Right hindlimb (tissue), 1 donor: ENCODE results near the gene CILP2.
A peak's percentile ranks its signal among the peaks of the same experiment; 100 is the strongest.

ENCODE experiments used
- DNase-seq: peaks from one replicate; pipeline ENCODE4 v3.0.0-alpha.2; 2018

The CILP2 gene

DNA sequence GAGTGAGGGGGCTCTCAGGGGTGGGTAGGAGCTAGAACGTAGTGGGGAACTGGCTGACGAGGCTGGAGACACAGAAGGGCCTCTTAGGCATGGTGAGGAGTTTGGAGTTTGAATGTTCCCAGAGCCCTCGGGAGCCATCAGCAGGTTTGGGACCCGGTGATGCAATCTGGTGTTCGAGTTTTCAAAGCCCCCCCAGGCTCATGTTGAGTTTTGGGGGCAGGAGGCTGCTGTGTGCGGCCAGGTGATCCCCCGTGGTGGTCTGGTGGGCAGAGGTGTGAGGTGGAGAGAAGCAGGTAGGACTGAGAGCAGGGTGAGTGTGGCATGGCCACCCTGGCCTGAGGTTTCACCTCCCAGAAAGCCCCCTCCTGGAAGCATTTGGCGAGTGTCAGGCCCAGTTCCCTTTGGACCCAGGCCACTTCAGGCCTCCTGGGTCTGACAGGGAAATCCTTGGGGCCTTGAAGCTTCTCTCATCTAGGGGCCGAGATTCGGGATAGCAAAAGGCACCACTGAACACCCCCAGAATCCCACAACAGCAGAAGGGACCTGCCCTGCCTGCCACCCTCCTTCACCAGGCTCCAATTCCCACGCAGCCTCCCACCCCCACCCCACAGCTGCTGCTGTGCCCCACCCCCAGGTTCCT, 8.2 kb upstream of the CILP2 start:
- DNase-seq = peak; percentile 23

DNA sequence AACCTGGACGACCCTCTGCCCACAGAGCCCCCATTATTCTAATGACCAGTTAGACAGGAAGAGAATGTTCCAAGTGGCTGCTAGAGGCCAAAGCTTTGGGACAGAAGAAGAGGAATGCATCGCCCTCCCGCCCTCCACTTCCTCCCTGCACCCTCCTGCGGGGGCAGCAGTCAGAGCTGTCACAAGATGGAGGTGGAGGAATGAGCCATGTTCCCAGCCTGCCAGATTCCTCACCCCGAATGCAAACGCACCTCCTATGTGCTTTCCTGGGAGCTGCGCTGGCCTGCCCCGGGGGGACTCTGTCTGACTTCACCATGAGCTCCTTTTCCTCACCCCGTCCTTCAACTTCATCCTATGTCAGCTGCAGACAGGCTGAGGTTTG, 7.7 kb upstream of the CILP2 start:
- DNase-seq = peak; percentile 29

DNA sequence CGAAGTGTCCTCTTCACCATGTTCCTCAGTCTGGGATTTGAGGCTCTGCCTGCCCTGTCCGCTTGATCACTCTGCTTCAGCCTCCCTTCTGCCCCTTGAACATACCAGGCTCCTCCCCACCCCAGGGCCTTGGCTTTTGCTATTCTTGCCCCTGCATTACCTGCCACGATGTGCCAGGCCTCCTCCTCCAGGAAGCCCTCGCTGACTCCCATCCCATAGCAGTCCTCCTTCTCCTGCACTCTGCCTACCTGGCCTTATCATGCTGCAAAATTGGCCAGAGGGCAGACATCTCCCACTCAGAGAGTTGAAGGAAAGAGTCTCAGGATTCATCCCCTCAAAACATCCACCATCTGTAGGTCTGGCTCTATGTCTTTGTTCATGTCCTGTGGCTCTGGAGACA, 7.2 kb upstream of the CILP2 start:
- no peak for DNase-seq

DNA sequence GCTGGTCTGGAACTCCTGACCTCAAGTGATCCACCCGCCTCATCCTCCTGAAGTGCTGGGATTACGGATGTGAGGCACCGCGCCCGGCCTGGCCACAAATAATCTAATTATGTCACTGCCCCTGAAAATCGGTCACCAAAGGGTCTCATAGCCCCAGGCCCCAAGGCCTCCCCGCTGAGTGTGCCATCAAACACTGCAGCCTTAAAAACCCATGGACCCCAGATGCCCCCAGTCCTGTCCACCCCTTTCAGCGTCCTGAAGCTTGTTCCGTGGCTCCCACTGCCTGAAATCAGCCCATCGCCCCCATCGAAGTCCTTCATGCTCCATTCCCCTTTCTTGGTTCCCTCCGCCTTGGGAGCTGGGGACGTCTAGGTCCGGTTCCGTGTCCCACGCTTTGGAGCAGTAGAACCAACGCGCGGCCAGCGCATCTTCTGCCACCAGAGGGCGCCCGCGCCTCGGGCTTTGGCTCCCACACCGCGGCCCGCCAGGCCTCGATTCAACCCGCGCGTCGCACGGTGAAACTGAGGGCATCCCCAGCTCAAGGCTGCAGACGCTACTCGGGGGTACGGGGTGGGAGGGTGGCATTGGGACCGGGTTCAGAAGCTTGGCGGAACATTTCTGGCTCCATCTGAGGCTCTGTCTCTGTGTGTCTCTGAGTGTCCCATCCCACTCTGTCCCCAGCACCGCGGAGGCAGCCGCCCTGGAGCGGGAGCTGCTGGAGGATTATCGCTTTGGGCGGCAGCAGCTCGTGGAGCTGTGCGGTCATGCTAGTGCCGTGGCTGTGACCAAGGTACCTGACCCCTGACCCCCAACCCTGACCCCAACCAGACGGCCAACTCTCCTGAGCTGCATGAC, 5.9 kb upstream of the CILP2 start:
- DNase-seq = peak; percentile 83

DNA sequence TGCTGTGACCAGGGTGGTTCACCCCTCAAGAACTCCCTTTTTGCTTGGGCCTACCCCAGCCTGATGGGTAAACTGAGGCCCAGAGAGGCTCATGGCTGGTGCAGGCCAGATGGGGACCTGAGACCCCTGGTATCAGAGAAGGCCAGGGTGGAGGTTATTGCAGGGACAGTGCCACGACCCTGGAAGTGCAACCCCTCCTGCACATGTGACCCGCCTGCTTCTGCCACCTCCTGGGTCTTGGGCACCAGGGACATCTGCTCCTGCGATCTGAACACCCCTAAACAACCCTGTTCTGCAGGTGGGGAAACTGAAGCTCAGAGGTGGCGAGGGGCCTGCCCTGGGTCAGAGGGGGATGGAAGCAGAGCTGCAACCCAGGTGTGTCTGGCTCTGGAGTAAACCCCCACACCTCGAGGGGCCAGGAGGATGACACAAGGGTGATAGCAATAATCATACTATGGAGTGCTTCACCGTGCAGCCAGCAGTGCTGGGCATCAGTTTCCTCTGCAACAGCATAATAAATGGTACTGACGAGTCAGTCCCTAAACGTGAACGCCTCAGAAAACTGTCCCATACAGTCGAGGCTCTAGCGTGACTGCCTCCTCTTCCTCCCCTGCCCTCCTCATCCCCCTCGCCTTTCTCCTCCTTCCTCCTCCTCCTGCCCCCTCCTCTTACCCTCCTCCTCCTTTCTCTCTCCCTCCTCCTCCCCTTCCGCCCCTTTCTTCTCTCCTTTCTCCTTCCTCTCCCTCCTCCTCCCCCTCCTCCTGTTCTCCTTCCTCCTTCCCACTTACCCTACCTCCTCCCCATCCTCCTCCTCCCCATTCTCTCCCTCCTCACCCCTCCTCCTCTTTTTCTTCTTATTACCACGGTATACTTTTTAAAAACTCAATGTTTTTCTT, 5.0 kb upstream of the CILP2 start:
- DNase-seq = peak; percentile 22

DNA sequence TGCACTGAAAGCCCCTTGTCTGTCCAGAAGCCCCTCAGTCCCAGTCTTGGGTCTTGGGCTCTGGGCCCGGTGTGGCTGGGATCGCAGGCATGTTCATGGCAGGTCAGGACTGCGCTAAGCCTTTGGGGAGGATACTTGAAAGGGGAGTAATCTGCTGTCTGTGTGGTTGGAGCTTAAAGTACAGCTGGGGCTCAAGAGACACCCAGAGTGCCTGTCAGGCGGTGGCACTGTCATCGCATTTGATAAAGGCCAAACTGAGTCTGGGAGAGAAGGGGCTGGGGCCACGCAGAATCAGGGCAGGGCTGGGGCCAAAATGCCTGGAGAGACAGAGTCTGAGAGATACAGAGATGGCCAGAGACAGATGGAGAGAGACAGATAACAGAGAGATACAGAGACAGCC, 4.2 kb upstream of the CILP2 start:
- peak; percentile 37 for DNase-seq

DNA sequence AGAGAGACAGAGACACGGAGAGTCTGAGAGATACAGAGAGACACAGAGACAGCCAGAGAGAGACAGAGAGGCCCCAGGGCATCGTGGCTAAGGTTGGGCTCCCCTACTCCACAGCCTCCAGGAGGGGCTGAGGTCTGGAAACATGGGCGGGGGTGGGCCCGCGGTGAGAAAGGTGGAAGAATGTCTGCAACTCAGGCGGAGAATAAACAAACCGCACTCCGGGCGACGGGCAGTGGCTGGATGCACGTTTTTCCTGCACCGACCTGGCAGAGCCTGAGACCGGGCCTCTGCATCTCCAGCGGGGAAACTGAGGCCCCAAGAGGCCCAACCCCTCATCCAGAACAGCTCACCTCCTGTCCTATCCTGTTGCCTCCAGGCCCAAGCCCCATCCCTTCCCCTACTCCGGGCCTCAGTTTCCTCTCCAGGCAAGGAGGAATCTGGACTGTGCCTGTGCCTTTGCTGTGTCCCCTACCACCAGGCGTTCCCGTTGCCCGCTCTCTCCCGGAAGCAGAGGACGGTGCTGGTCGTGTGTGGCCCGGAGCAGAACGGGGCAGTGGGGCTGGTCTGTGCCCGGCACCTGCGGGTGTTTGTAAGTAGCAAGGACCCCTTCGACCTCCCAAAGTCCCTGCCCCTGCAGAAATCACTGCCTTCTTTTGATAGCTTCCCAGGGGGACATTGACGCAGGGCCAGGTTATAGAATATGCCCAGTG, 3.4 kb upstream of the CILP2 start:
- peak; percentile 38 for DNase-seq

DNA sequence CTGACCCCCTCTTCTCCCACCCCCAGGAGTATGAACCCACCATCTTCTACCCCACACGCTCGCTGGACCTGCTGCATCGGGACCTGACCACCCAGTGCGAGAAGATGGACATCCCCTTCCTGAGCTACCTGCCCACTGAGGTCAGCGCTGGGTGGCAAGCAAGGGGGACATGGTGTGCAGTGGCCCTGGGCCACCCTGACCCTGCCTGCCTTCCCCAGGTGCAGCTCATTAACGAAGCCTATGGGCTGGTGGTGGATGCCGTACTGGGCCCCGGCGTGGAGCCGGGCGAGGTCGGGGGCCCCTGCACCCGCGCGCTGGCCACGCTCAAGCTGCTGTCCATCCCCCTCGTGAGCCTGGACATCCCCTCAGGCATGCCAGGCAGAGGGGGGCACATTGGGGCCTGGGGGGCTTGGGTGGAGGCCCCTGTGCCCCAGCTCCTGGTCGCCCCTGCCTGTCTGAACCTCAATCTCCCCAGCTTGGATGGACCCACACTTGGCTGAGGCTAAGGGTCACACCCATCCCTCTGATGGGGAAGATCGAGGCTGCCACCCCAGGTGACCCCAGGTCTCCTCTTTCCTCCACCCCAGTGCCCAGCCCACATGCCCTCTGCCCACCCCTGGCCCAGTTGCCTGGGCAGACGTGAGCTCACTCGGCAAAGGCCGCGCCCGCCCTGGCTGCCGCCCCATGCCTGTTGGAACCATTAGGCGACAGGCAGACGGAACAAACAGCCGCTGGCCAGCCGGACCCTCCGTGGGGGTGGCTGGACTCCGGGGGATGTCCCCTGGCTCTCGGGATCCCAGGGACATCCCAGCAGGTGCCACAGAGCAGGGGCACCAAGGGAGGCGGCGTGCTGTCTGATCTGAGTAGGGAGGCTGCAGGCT, 2.5 kb upstream of the CILP2 start:
- DNase-seq = peak; percentile 38

DNA sequence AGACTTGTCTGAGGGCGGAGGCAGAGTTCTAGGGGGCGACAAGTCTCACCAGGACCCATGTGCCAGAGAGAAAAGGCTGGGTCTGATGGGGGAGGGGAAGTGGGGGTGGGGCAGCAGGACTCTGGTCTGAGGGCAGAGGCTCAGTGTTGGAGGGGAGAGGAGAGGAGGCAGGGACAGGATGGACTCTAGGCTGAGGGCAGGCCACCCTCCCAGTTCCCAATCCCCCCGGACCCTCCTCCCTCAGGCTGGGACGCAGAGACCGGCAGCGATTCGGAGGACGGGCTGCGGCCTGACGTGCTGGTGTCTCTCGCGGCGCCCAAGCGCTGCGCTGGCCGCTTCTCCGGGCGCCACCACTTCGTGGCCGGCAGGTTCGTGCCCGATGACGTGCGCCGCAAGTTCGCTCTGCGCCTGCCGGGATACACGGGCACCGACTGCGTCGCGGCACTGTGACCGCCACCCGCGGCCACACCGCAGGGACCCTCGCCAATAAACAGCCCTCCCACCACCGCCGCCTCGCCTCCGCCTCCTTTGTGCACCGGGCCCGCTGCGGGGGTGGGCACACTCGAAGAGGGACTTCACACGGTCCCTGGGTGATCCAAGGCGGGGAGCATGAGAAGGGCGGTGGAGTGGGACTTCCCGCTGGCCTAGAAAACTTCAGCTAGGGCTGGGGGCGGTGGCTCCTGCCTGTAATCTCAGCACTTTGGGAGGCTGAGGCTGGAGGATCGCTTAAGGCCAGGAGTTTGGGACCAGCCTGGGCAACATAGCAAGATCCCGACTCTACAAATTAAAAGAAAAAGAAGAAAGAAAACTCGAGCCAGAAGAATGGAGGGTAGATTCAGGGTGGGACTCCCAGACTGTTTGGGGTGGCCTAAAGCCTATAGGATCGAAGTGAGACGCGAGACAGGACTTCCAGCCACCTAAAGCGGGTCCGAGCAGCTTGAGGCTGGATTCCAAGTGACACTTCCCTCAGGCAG, 703 bp upstream of the CILP2 start:
- DNase-seq = peak; percentile 26

DNA sequence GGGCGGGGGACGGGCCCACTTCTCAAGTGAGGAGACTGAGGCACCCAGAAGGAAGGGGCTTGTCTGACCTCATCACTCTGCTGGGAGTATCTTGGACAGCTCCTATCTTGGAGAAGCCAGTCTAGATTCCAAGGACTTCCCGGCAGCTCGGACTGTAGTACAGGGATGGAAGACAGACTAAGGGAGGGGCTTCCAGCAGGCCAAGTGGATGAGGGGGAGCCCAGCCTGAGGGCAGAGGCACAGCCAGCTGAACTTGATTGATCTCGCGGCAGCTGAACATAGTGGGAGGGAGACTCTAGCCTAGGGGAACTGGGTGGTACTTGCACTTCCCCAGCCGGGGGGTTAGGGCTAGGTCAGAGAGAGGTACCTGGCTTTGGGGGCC, 711 bp downstream of the CILP2 start:
- peak; percentile 60 for DNase-seq

DNA sequence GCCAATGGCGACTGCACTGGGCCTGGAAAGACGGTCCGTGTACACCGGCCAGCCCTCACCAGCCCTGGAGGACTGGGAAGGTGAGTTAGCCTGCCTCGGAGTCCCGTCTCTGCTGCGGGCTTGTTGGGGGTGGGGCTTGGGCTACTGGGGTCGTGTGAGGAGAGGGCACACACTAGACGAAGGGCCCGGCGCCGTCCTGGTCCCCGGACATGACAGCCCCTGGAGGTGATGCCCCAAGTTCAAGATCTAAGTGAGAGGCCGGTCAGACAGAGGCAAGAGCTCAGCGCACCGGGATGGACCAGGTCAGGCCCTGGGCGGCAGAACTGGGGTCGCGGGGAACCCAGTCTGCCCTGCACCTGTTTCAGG, 1.6 kb downstream of the CILP2 start:
- peak; percentile 25 for DNase-seq

DNA sequence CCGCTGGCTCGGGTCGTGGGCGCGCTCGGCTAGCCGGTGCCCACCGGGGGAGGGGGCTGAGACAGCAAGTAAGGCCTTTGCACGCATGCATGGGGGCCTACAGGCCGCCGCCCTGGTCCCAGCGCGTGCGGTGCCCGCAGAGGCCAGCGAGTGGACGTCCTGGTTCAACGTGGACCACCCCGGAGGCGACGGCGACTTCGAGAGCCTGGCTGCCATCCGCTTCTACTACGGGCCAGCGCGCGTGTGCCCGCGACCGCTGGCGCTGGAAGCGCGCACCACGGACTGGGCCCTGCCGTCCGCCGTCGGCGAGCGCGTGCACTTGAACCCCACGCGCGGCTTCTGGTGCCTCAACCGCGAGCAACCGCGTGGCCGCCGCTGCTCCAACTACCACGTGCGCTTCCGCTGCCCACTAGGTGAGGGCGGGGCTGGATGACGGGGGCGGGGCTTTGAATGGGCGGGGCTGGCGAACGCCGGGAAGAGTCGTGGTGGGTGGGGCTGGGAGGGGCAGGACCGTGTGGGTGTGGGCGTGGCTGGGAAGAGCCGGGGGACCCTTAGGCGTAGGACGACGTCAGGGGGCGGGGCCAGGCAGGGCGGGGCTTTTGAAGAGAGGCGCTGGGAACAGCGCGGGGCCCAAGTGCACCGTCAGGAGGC, 2.1 kb downstream of the CILP2 start:
- DNase-seq = peak; percentile 86

DNA sequence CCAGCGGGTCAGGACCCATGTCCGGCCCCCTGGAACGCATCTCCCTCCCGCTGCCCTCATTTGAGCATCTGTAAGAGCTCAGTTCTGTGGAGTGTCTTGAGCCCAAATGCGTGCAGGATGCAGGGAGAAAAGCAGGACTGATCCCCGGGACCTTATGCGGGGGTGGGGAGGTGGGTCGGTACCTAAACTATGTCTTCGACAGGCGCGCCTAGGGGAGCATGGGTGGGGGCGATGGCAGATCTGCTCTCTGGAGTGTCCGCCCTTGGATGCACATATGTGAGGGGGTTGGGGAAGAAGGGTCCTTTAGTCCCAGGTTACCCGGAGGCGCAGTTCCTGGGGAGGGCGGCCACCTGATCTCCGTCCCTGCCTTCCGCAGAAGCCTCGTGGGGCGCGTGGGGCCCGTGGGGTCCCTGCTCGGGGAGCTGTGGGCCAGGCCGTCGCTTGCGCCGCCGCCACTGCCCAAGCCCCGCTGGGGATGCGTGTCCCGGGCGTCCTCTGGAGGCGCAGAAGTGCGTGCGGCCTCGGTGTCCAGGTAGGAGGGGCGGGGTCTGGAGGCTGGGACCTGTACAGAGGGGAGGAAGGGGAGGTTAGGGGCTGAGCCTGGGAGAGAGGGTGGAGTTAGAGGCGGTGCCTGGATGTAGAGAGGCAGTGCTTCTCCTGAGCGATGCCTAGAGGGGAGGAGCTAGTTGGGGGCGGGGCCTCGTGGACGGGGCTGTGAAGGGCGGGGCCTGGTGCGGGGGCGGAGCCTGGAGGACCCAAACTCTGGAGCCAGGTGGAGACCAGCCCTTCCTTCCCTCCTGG, 2.9 kb downstream of the CILP2 start:
- DNase-seq = peak; percentile 80

DNA sequence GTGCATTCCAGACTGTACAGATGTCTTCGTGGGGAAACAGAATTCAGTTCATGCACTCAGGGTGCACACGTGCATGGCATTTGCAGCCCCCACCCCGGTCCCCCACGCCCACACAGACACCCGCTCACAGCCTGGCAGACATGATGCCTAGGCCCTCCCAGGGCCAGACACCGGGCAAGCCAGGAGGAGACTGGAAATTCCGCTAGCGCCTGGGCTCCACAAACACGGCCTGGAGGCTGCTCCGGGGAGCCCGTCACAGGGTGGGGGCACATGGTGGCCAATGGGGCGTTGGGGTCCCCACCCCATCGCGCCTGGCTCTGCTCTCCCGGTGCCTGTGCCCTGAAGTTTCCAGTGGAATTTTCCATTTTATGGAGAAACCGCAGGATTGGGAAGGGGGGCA, 3.6 kb downstream of the CILP2 start:
- DNase-seq = peak; percentile 68

DNA sequence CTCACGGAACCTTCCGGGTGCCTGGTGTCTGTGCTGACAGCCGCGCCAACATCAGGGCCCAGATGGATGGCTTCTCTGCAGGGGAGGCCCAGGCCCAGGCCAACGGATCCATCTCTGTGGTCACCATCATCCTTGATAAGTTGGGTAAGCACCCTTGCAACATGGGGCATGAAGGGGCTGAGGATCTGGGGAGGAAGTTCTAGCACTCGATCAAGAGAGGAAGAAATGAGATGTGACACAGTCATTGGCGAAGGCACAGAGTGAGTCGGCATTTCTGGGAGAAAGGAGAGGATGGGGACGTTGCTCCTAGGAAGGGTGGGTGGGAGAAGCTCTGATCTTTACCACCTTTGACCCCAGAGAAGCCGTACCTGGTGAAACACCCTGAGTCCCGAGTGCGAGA, 4.4 kb downstream of the CILP2 start:
- no peak for DNase-seq

DNA sequence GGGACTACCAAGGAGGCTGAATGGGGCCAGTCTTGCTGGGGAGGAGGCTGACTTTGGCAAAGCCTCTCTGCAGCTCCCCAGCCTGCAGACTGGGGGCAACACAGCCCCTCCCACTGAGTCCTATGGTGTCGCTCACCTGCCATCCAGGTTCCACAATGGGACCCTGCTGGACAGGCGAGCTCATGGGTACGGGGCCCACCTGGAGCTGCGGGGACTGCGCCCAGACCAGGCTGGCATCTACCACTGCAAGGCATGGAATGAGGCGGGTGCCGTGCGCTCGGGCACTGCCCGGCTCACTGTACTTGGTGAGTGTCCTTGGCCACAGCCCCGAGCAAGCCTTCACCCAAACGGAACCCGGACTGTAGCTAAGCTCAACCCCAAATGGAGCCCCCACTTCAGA, 5.0 kb downstream of the CILP2 start:
- peak; percentile 13 for DNase-seq

DNA sequence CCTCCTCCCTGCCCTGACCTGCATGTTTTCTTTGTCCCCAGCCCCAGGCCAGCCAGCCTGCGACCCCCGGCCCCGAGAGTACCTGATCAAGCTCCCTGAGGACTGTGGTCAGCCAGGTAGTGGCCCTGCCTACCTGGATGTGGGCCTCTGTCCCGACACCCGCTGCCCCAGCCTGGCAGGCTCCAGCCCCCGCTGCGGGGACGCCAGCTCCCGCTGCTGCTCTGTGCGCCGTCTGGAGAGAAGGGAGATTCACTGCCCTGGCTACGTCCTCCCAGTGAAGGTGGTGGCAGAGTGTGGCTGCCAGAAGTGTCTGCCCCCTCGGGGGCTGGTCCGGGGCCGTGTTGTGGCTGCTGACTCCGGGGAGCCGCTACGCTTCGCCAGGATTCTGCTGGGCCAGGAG, 5.6 kb downstream of the CILP2 start:
- DNase-seq = peak; percentile 16

DNA sequence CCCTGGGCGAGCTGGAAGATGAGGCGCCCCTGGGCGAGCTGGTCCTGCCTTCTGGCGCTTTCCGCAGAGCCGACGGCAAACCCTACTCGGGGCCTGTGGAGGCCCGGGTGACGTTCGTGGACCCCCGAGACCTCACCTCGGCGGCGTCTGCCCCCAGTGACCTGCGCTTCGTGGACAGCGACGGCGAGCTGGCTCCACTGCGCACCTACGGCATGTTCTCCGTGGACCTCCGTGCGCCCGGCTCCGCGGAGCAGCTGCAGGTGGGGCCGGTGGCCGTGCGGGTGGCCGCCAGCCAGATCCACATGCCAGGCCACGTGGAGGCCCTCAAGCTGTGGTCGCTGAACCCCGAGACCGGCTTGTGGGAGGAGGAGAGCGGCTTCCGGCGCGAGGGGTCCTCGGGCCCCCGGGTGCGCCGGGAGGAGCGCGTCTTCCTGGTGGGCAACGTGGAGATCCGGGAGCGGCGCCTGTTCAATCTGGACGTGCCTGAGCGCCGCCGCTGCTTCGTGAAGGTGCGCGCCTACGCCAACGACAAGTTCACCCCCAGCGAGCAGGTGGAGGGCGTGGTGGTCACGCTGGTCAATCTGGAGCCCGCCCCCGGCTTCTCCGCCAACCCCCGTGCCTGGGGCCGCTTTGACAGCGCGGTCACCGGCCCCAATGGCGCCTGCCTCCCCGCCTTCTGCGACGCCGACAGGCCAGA, 6.3 kb downstream of the CILP2 start:
- peak; percentile 19 for DNase-seq
